HepG2 (cell line): ENCODE data around the gene B3GNT5. TPM values are rescaled to one million over a fixed set of nuclear protein-coding genes. Genes with fewer than 3 reads are reported as not detected.

Experiments used
- AKAP8 ChIP-seq: sonication (generic); formaldehyde crosslinking; IDR thresholded peaks from 2 replicates; pipeline ENCODE4 v1.5.1; 2020; ENCODE audit warnings: mild to moderate bottlenecking, missing genetic modification reagents
- CBFB ChIP-seq: sonication (generic); formaldehyde crosslinking; IDR thresholded peaks from 2 replicates; pipeline ENCODE4 v1.4.0; 2020; ENCODE audit warnings: missing genetic modification reagents
- CBX1 ChIP-seq: IDR thresholded peaks from one replicate; pipeline ENCODE4 v1.6.1; 2016; ENCODE audit warnings: antibody characterized with exemption, low read depth
- GATA4 ChIP-seq: sonication (generic); IDR thresholded peaks from 2 replicates; pipeline ENCODE4 v1.6.1; 2016; ENCODE audit warnings: antibody characterized with exemption, low read depth, borderline replicate concordance
- JUND ChIP-seq: sonication (generic); formaldehyde crosslinking; IDR thresholded peaks from 2 replicates; pipeline ENCODE4 v1.8.0; 2022; ENCODE audit warnings: mild to moderate bottlenecking, missing genetic modification reagents
- NFKB2 ChIP-seq: sonication (generic); formaldehyde crosslinking; IDR thresholded peaks from 2 replicates; pipeline ENCODE4 v1.4.0; 2020; ENCODE audit warnings: missing genetic modification reagents, borderline replicate concordance
- NR3C1 ChIP-seq: sonication (generic); formaldehyde crosslinking; IDR thresholded peaks from 2 replicates; pipeline ENCODE4 v1.4.0; 2020; ENCODE audit warnings: missing genetic modification reagents
- PHF20 ChIP-seq: sonication (generic); formaldehyde crosslinking; IDR thresholded peaks from 2 replicates; pipeline ENCODE4 v1.5.0; 2020; ENCODE audit warnings: mild to moderate bottlenecking, missing genetic modification reagents
- REST ChIP-seq, 2 experiments: IDR thresholded peaks; 2 replicates each; pipeline ENCODE4 v1.6.1; 2011 to 2012; ENCODE audit warnings: low read length in 2 of 2, borderline replicate concordance in 1 of 2, low read depth in 1 of 2, mild to moderate bottlenecking in 1 of 2, moderate library complexity in 1 of 2
- RFX5 ChIP-seq: IDR thresholded peaks from 2 replicates; pipeline ENCODE4 v1.6.1; 2011; ENCODE audit warnings: low read depth, low read length, improper control_type of control experiment
- STAG1 ChIP-seq: sonication (generic); formaldehyde crosslinking; IDR thresholded peaks from 2 replicates; pipeline ENCODE4 v1.4.0; 2020; ENCODE audit warnings: missing genetic modification reagents
- UBTF ChIP-seq: sonication (generic); formaldehyde crosslinking; IDR thresholded peaks from 2 replicates; pipeline ENCODE4 v1.4.0; 2020; ENCODE audit warnings: mild to moderate bottlenecking, missing genetic modification reagents
- ZNF124 ChIP-seq: sonication (generic); formaldehyde crosslinking; IDR thresholded peaks from 2 replicates; pipeline ENCODE4 v1.4.0; 2020; ENCODE audit warnings: missing genetic modification reagents
- ZNF296 ChIP-seq: sonication (generic); formaldehyde crosslinking; conservative IDR thresholded peaks from 2 replicates; pipeline ENCODE4 v1.5.0; 2020; ENCODE audit warnings: mild to moderate bottlenecking, missing genetic modification reagents
- ZNF350 ChIP-seq: sonication (generic); formaldehyde crosslinking; IDR thresholded peaks from 2 replicates; pipeline ENCODE4 v1.4.0; 2020; ENCODE audit warnings: mild to moderate bottlenecking, low read depth, missing genetic modification reagents, borderline replicate concordance
- ZNF367 ChIP-seq: sonication (generic); formaldehyde crosslinking; IDR thresholded peaks from 2 replicates; pipeline ENCODE4 v1.4.0; 2020; ENCODE audit warnings: missing genetic modification reagents, borderline replicate concordance
- ZNF484 ChIP-seq: sonication (generic); formaldehyde crosslinking; IDR thresholded peaks from 2 replicates; pipeline ENCODE4 v1.5.1; 2020; ENCODE audit warnings: mild to moderate bottlenecking, low read depth, missing genetic modification reagents, borderline replicate concordance
- polyA plus RNA-seq, 8 experiments: library from polyadenylated mRNA; depleted of rRNA in 3 of 8; stranded (reverse) in 7 of 8; unstranded in 1 of 8; fragments of >200 nt; fragmentation: Illumina TruSeq in 4 of 8; extraction: Trizol in 4 of 8; gene quantifications; 2 replicates each; pipeline versions ENCODE4 v1.2.1 to v1.2.3, GENCODE V29; 2011 to 2016; ENCODE audit warnings: low read depth in 4 of 8, missing spikeins in 1 of 8, mixed read lengths in 1 of 8; ENCODE audit not compliant: insufficient read depth in 1 of 8
- total RNA-seq, 5 experiments: library from RNA; depleted of rRNA; stranded (reverse); fragments of >200 nt; fragmentation: Illumina TruSeq; extraction: Trizol; gene quantifications; 2 replicates each; pipeline ENCODE4 v1.2.3, GENCODE V29; 2016; ENCODE audit warnings: low read depth in 1 of 5
- TF ChIP-seq, protein P1 (sequence below): sonication (generic); formaldehyde crosslinking; IDR thresholded peaks from 2 replicates; pipeline ENCODE4 v1.5.0; 2020; ENCODE audit warnings: mild to moderate bottlenecking, missing genetic modification reagents
- TF ChIP-seq, protein P2 (sequence below): IDR thresholded peaks from 2 replicates; pipeline ENCODE4 v1.6.1; 2018; ENCODE audit warnings: missing genetic modification reagents, mild to moderate bottlenecking, missing compliant biosample characterization
- TF ChIP-seq, protein P3 (sequence below): sonication (generic); formaldehyde crosslinking; IDR thresholded peaks from 2 replicates; pipeline ENCODE4 v1.8.1; 2022; ENCODE audit warnings: mild to moderate bottlenecking, missing genetic modification reagents

Gene B3GNT5
- total and polyA plus RNA-seq, 2 of the 13 experiments (the other 11 are each of a cell fraction or from before 2014, with no cell fraction given): not detected

- TF ChIP-seq JUND (peak; percentile 15; the same call in 1 of the 2 replicates), PHF20 (CRISPR knock-in tag) (0 out of 2 replicates have a peak, but pooled peaks have one; percentile 33), ZNF296 (no peak), GATA4 (no peak), ZNF484 (CRISPR knock-in tag) (no peak), CBX1 (no peak), ZNF124 (CRISPR knock-in tag) (no peak), ZNF367 (no peak), ZNF350 (no peak), NFKB2 (CRISPR knock-in tag) (peak; percentile 46; the same call in 1 of the 2 replicates), REST (IDR thresholded peaks at IDR 0.05; ENCODE audit: borderline replicate concordance in 1 of 2, low read depth in 1 of 2, low read length in 2 of 2) (0 out of 4 replicates have a peak, but pooled peaks of 1 of the 2 experiments have one; percentile 25), AKAP8 (0 out of 2 replicates have a peak, but pooled peaks have one; percentile 42), UBTF (peak; percentile 47; the same call in 1 of the 2 replicates), NR3C1 (CRISPR knock-in tag) (no peak), RFX5 (no peak), STAG1 (CRISPR knock-in tag) (peak; percentile 29), CBFB (CRISPR knock-in tag) (no peak)
- TF ChIP-seq, protein P1, sequence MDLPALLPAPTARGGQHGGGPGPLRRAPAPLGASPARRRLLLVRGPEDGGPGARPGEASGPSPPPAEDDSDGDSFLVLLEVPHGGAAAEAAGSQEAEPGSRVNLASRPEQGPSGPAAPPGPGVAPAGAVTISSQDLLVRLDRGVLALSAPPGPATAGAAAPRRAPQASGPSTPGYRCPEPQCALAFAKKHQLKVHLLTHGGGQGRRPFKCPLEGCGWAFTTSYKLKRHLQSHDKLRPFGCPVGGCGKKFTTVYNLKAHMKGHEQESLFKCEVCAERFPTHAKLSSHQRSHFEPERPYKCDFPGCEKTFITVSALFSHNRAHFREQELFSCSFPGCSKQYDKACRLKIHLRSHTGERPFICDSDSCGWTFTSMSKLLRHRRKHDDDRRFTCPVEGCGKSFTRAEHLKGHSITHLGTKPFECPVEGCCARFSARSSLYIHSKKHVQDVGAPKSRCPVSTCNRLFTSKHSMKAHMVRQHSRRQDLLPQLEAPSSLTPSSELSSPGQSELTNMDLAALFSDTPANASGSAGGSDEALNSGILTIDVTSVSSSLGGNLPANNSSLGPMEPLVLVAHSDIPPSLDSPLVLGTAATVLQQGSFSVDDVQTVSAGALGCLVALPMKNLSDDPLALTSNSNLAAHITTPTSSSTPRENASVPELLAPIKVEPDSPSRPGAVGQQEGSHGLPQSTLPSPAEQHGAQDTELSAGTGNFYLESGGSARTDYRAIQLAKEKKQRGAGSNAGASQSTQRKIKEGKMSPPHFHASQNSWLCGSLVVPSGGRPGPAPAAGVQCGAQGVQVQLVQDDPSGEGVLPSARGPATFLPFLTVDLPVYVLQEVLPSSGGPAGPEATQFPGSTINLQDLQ (CRISPR knock-in tag): no peak
- TF ChIP-seq, protein P2, sequence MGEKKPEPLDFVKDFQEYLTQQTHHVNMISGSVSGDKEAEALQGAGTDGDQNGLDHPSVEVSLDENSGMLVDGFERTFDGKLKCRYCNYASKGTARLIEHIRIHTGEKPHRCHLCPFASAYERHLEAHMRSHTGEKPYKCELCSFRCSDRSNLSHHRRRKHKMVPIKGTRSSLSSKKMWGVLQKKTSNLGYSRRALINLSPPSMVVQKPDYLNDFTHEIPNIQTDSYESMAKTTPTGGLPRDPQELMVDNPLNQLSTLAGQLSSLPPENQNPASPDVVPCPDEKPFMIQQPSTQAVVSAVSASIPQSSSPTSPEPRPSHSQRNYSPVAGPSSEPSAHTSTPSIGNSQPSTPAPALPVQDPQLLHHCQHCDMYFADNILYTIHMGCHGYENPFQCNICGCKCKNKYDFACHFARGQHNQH (CRISPR knock-in tag): peak; percentile 70; the same call in 1 of the 2 replicates
- TF ChIP-seq, protein P3, sequence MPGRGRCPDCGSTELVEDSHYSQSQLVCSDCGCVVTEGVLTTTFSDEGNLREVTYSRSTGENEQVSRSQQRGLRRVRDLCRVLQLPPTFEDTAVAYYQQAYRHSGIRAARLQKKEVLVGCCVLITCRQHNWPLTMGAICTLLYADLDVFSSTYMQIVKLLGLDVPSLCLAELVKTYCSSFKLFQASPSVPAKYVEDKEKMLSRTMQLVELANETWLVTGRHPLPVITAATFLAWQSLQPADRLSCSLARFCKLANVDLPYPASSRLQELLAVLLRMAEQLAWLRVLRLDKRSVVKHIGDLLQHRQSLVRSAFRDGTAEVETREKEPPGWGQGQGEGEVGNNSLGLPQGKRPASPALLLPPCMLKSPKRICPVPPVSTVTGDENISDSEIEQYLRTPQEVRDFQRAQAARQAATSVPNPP: no peak
Observed at GRCh38 chr3:183211352-183211751, 41.7 kb upstream of the B3GNT5 start (continued).
